ENCODE measurements around the gene CAMKMT.
A peak's percentile ranks its signal among the peaks of the same experiment; 100 is the strongest.

Gene CAMKMT

GRCh38 chr2:44651974-44652373 lies 290.2 kb downstream of the CAMKMT start:
- no peak for DNase-seq (ENCODE audit: low read depth)

- no peak for DNase-seq (ENCODE audit: low read depth)
Observed at GRCh38 chr2:44652701-44653100, 291.0 kb downstream of the CAMKMT start.

GRCh38 chr2:44655401-44655864 lies 293.7 kb downstream of the CAMKMT start:
- DNase-seq (ENCODE audit: low read depth): no peak

DNA sequence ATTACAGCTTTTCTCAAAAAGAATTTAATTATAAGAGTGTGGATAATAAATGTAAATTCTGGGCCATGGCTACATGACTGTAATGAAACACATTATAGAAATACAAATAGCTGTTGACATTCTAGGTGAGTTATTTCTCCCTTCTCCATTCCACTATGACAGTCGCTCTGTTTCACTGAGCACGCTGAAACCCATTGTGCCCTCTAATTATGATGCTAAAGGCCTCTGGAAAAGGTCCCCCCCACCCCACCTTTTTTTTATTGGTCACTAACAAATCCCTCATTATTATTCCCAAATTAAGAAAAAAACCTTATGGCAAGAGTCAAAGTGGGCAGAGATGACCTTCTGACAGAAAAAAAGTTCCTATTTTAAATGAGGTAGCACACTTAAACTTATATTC lies 294.7 kb downstream of the CAMKMT start:
- no peak for DNase-seq (ENCODE audit: low read depth)

DNA sequence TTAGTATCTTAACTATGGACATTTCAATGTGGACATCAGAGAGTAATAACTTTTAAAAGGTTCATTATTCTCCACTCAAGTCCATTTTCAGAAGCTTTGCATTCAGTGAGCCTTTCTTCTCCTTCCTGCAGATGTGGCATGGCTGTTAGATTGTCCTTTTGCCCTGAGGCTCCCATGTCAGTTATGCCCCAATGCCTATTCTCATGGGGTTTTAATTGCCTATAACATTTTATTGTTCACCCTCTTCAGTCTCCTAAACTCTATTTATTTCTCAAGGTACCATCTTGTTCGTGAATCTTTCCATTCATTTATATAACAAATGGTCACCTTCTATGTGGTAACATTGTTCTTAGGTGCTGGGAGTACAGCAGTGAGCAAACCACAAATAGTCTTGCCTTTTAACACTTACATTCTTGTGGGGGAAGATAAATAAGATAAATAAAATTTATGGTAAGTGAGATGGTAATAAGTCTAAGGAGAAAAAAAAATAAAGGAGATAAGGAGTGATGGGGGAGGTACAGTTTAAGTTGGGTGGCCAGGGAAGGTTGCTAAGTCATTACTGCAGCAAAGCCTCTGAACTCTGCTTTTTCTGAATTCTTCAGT lies 301.8 kb downstream of the CAMKMT start:
- DNase-seq (ENCODE audit: low read depth): no peak

- no peak for DNase-seq (ENCODE audit: low read depth)
Observed at GRCh38 chr2:44668336-44668735, 306.6 kb downstream of the CAMKMT start.

- no peak for DNase-seq (ENCODE audit: low read depth)
Observed at GRCh38 chr2:44671276-44671675, 309.5 kb downstream of the CAMKMT start.

DNA sequence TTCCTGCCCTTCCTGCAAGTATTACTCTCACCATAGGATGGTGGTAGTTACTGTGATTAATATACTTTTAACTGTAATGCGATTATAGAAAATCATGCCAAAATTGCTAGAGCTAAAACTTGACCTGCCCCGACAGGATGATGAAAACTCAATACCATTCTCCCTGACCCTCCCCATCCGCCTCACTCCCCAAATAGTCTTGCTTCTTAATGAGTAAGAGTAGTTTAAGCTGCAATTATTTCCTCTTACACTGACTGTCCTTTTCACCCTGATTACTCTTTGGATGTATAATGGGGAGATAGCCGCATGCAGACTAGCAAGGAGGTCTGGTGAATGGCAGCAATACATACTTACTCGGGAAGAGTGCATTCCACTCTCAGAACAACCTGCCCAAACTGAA lies 310.2 kb downstream of the CAMKMT start:
- DNase-seq (ENCODE audit: low read depth): no peak

DNA sequence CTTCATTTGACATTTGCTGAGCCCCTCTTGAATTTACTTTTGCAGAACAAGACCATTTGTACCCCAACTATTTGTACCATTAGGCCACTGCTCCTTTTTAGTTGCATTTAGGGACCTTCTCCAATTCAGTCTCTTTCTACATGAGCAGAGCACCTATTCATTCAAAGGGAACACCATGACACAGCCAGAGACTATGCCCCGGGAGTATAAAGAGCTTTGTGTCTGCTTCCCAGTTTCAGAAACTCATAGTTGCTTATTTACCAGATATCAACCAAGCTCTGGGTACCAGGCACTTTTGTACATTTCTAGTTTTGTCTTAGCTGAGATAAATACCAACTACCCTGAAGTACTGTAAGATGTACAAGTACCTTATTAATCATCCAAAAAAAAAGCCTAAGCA lies 310.7 kb downstream of the CAMKMT start:
- no peak for DNase-seq (ENCODE audit: low read depth)

DNA sequence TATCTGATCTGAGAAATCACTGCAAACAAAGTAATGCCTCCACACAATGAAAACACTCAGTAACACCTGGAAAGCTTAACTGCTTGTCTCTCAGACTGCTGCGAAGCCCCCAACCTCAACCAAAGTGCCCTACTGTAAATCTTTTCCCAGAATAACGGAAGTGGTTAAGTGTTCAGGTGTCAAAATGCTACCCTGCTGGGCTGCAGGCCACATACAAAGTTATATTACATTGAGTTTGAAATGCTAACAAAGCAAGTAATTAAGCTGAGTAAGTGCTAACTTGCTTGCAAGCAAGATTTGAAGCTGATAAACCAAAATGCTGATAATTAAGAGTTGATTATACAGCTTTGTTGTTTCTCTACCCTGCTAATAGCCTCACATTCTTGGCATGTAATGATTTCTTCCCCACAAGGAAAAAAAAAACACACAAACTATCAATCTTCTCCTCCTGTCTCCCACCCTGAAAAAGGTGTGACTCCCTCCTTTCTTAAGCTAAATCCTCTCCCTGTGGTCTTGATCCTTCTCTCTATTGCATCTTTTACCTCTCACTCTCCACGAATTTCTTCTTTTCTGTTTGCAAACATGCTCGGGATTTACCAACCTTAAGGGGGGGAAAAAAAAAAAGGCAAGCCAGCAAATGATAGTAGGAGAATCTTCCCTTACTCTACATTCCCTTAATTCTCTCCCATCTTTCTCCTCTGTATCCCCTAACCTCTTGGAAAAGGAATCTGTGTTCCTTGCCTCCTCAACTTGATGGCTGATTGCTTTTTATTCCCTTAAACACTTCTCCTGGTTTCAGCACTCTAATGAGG lies 312.9 kb downstream of the CAMKMT start:
- no peak for DNase-seq (ENCODE audit: low read depth)

GRCh38 chr2:44676379-44676778 lies 314.6 kb downstream of the CAMKMT start:
- no peak for DNase-seq (ENCODE audit: low read depth)

DNA sequence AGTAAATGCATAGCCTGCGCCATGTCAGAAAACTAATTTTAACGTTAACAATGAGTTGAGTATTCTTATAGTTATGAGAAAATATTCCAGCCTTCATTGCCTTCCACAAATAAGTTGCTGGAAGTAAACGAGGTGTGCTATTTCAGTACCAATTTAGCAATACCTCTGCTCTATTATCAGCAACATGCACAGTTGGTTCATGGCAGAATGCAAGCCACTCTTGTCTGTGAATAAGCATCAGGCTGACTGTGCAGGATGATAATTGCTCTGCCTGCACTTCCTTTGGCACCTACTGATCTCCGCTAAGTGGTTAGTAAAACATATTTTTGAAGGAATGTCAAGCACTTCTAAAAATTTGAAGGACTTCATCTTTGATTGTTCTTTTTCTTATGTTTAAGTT lies 317.8 kb downstream of the CAMKMT start:
- no peak for DNase-seq (ENCODE audit: low read depth)

DNA sequence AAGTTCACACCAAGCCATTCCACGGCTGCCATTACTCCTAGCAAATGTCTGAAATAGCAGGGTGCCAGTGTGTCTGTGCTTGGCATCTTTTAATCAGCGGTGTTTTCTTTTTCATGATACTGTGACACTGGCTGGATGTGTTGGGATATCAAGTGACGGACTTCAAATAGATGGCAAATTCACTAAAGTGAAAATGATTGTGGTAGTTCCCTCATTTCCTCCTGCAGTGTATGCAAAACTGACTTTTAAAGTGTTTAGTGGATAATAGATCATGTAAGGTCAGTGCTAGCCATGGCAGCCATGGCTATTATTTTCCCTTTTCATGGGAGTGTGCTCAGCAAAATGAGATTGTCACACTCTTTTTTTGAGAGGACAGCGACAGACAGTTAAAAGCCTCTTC lies 318.2 kb downstream of the CAMKMT start:
- DNase-seq (ENCODE audit: low read depth): no peak

GRCh38 chr2:44680424-44680971 lies 318.8 kb downstream of the CAMKMT start:
- DNase-seq (ENCODE audit: low read depth): no peak

DNA sequence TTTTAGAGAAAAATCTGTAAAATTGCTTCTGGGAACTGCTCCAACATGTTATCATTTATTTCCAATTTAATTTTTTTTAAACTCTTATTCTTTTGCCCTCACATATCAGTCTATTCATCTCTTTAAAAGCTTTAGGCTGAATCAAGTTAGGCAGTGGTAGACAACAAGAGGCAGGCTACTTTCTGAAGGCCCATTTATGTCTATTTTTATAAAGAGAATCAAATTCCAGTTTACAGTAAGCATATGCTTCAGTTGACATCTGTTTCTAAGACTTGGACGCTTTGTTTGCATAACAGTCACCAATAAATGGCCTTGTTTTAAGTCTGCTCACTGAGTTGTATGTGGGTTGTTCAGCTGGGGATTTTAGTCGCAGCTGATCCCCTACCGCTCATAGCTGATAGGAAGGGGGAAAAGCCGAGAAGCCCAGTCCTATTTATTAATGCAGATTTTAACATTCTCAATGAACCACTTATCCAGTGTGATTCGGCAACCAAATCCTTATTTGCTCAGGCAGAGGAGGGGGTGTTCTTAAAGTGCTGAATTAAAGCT lies 319.3 kb downstream of the CAMKMT start:
- no peak for DNase-seq (ENCODE audit: low read depth)

- DNase-seq (ENCODE audit: low read depth): no peak
Observed at GRCh38 chr2:44682459-44682858, 320.7 kb downstream of the CAMKMT start.

- no peak for DNase-seq (ENCODE audit: low read depth)
Observed at GRCh38 chr2:44684559-44684958, 322.8 kb downstream of the CAMKMT start.

DNA sequence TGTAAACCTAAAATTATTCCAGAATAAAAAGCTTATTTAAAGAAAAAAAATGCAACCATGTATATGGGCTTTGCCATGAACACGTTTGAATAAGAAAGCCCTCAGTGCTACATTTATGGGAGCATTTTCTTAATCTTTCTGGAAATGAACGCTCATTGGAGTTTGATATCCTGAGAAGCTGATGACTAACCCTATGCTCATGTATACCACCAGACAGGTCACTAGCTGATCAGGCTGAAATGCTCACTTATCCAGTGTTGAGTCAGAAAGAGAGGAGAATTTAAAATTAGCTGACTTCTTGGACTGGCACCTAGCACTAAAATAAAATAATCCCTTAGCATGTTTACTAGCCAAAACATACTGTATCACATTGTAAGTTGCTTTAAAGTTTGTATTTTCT lies 324.8 kb downstream of the CAMKMT start:
- DNase-seq (ENCODE audit: low read depth): peak; percentile 37

DNA sequence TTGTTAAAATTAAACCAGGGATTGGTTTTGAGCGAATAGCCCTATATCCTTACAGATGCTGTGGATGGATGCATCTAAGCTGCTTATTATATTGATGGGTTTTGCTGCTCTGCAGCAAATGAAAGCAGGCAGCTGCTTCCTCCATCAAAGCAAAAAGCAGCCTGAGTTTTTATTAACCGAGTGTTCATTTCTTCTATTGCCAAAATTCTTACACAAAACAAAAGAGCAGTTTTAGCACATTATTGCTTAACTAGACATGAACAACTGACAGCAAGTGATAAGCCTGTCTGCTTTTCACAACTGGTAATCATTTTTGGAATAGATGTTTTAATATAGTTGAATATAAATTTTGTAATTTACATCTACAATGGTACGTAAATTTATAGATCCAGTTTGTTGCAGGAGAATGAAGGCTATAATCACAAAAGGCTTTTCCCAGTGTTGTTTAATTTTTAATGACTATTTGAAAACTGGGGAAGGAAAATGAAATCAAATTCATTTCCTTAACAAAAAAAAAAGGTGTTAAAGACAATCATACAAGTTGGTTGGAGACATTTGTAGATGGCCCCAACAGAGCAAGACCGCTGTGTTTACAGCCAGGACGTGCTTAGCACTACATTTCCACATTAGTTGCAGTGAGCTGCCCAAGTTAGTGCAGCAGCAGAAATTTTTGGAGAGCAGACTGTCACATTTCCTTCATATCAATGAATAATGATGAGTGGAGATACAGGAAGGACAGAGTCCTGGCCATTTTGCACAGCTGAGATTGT lies 326.1 kb downstream of the CAMKMT start:
- DNase-seq (ENCODE audit: low read depth): no peak

GRCh38 chr2:44688456-44689124 lies 326.8 kb downstream of the CAMKMT start:
- DNase-seq (ENCODE audit: low read depth): no peak

DNA sequence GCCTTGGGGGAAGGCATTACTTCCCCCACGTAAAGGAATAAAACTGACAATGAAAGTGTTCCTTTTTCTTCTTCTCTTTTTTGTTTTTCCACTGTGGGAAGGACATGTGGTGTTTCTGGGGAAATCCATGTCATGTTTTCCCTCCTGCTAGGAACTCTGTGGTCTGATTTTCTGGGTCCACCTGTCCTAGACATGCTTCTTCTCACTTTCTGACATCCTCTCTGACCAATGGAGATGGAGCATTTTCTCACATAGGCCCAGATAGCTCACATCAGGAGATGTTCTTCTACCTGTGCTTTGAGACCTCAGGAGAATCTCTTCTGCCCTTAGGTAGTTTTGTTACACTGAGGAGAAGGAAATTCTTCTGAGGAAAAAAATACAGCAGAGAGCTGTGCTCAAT lies 327.8 kb downstream of the CAMKMT start:
- DNase-seq (ENCODE audit: low read depth): no peak

All from HS-5 (cell line).